DOHH2 (cell line): ENCODE results near the gene HS2ST1.

ENCODE experiments used
- H3F3A ChIP-seq: fragments of 200-600 bp; sonication (generic), shearing (Covaris generic); 2 replicates; pipeline ENCODE4 v1.6.0; 2016; ENCODE audit warnings: antibody characterized with exemption, mild to moderate bottlenecking; ENCODE audit not compliant: control insufficient read depth, insufficient read depth
- H3K27ac ChIP-seq: fragments of 200-600 bp; sonication (generic); 2 replicates; pipeline ENCODE4 v1.5.1; 2014; ENCODE audit warnings: low read depth, mild to moderate bottlenecking, low read length, moderate library complexity
- H3K27me3 ChIP-seq: fragments of 200-600 bp; sonication (generic); 2 replicates; pipeline ENCODE4 v1.6.1; 2014; ENCODE audit warnings: mild to moderate bottlenecking, low read length, mixed read lengths; ENCODE audit not compliant: control insufficient read depth
- H3K36me3 ChIP-seq: fragments of 200-600 bp; sonication (generic); 2 replicates; pipeline ENCODE4 v1.6.1; 2014; ENCODE audit warnings: mild to moderate bottlenecking, low read length, moderate library complexity, mixed read lengths; ENCODE audit not compliant: control insufficient read depth
- H3K4me1 ChIP-seq: fragments of 200-600 bp; sonication (generic); 2 replicates; pipeline ENCODE4 v1.6.1; 2014; ENCODE audit warnings: mild to moderate bottlenecking, low read length, mixed read lengths; ENCODE audit not compliant: control insufficient read depth
- H3K4me2 ChIP-seq: fragments of 200-600 bp; sonication (generic); 2 replicates; pipeline ENCODE4 v1.6.0; 2014; ENCODE audit warnings: mild to moderate bottlenecking, low read length, moderate library complexity
- H3K4me3 ChIP-seq: fragments of 200-600 bp; sonication (generic); 2 replicates; pipeline ENCODE4 v1.5.1; 2014; ENCODE audit warnings: mild to moderate bottlenecking, low read length, mixed read lengths
- H3K79me2 ChIP-seq: fragments of 200-600 bp; sonication (generic); 2 replicates; pipeline ENCODE4 v1.6.1; 2014; ENCODE audit warnings: mild to moderate bottlenecking, low read length, mixed read lengths; ENCODE audit not compliant: control insufficient read depth
- H3K9me2 ChIP-seq: fragments of 200-600 bp; sonication (generic); replicated peaks from 2 replicates; pipeline ENCODE4 v1.6.1; 2014; ENCODE audit warnings: mild to moderate bottlenecking, low read length, mixed read lengths; ENCODE audit not compliant: control insufficient read depth
- H3K9me3 ChIP-seq: fragments of 200-600 bp; sonication (generic); 2 replicates; pipeline ENCODE4 v1.6.1; 2014; ENCODE audit warnings: antibody characterized with exemption, low read length, mixed read lengths; ENCODE audit not compliant: control insufficient read depth, insufficient read depth
- H4K20me1 ChIP-seq: fragments of 200-600 bp; sonication (generic); 2 replicates; pipeline ENCODE4 v1.6.0; 2014; ENCODE audit warnings: low read depth, mild to moderate bottlenecking, antibody characterized with exemption, low read length, moderate library complexity; ENCODE audit not compliant: control insufficient read depth, insufficient read depth
- EZH2phosphoT487 ChIP-seq: fragments of 200-600 bp; sonication (generic); IDR thresholded peaks from 2 replicates; pipeline ENCODE4 v1.6.1; 2017; ENCODE audit warnings: borderline replicate concordance, mild to moderate bottlenecking, antibody characterized with exemption, low read length, moderate library complexity, mixed read lengths
- TF ChIP-seq, protein P1 (sequence below): fragments of 200-600 bp; sonication (generic); IDR thresholded peaks from one replicate; pipeline ENCODE4 v1.5.1; 2014; ENCODE audit warnings: antibody characterized with exemption, mild to moderate bottlenecking, low read depth, low read length; ENCODE audit not compliant: poor library complexity, severe bottlenecking

HS2ST1 gene

DNA sequence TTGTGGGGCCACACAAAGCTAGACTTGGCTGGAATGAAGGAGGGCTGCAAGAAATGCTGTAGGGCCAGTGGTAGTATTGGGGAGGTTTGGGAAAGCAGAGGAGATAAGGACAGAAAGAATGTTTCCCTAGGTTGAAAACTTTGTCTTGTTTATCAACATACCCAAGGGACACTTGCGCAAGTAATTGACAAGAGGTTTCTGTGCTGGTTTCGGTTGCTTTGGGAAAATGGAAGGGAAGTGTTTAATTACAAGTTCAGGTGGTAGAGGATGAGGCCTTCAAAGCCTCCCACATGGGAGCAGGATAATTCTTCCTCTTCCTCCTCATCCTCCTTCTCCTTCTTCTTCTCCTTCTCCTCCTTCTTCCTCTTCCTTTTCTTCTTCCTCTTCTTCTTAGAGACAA, 232.1 kb downstream of the HS2ST1 start:
- 0 out of 2 replicates have a peak, but pooled peaks cover 3% of the 10 kb centered on the region for H3K27me3 ChIP-seq
- no peaks in the 10 kb centered on the region for H3F3A ChIP-seq
- no peaks in the 10 kb centered on the region for H3K79me2 ChIP-seq
- no peaks in the 10 kb centered on the region for H3K36me3 ChIP-seq
- no peaks in the 10 kb centered on the region for H3K9me3 ChIP-seq
- H4K20me1 ChIP-seq = no peaks in the 10 kb centered on the region
- no peak overlapping the region for H3K4me3 ChIP-seq
- H3K4me2 ChIP-seq = no peak overlapping the region
- H3K27ac ChIP-seq = no peak overlapping the region
- H3K4me1 ChIP-seq = peaks cover 4% of the 10 kb centered on the region
- H3K9me2 ChIP-seq = no peaks in the 10 kb centered on the region
- TF ChIP-seq, protein P1, sequence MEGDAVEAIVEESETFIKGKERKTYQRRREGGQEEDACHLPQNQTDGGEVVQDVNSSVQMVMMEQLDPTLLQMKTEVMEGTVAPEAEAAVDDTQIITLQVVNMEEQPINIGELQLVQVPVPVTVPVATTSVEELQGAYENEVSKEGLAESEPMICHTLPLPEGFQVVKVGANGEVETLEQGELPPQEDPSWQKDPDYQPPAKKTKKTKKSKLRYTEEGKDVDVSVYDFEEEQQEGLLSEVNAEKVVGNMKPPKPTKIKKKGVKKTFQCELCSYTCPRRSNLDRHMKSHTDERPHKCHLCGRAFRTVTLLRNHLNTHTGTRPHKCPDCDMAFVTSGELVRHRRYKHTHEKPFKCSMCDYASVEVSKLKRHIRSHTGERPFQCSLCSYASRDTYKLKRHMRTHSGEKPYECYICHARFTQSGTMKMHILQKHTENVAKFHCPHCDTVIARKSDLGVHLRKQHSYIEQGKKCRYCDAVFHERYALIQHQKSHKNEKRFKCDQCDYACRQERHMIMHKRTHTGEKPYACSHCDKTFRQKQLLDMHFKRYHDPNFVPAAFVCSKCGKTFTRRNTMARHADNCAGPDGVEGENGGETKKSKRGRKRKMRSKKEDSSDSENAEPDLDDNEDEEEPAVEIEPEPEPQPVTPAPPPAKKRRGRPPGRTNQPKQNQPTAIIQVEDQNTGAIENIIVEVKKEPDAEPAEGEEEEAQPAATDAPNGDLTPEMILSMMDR = no peak
- TF ChIP-seq EZH2phosphoT487 = no peak

DNA sequence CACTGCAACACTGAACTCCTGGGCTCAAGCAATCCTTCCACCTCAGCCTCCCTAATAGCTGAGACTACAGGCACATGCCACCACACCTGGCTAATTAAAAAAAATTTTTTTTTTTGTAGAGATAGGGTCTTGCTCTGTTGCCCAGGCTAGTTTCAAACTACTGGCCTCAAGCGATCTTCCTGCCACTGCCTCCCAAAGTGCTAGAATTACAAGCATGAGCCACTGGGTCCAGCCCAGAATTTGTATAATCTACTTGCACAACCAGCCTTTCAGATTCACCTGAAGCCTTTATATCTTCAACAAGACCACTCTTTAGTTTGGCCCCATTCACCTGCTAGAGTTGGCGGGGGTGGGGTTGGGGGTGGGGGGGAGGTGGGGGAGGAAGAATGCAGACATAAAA, 232.6 kb downstream of the HS2ST1 start:
- H3K27me3 ChIP-seq = 0 out of 2 replicates have a peak, but pooled peaks cover 6% of the 10 kb centered on the region
- H3K9me2 ChIP-seq = no peaks in the 10 kb centered on the region
- no peak overlapping the region for H3K4me3 ChIP-seq
- no peak overlapping the region for H3K4me2 ChIP-seq
- TF ChIP-seq EZH2phosphoT487 = no peak
- TF ChIP-seq, protein P1 = no peak
- H3K4me1 ChIP-seq = peaks cover 9% of the 10 kb centered on the region
- H3F3A ChIP-seq = no peaks in the 10 kb centered on the region
- H4K20me1 ChIP-seq = no peaks in the 10 kb centered on the region
- H3K27ac ChIP-seq = no peak overlapping the region
- H3K9me3 ChIP-seq = no peaks in the 10 kb centered on the region
- no peaks in the 10 kb centered on the region for H3K36me3 ChIP-seq
- no peaks in the 10 kb centered on the region for H3K79me2 ChIP-seq

DNA sequence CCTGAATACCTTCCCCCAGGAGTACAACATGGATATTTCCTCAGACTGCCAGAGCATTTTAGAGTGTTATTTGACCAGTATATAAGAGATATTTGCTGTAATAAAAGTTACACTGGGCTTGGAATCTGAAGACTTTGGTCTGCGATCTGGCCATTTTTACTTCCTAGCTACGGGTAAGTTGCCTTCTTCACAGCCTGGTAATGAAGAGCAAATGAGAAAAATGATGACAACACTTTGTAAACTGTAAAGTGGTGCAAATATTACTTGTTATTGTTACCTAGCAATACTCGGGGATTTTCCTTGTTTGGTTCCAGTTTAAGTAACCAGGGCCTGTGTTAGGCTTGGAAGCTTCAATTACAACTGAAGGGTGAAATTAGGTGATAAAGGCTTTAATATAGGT, 233.4 kb downstream of the HS2ST1 start:
- Histone ChIP-seq H3K27me3 (0 out of 2 replicates have a peak, but pooled peaks cover 6% of the 10 kb centered on the region), H3K36me3 (no peaks in the 10 kb centered on the region), H3K9me3 (no peaks in the 10 kb centered on the region), H3K4me2 (no peak overlapping the region), H3K79me2 (no peaks in the 10 kb centered on the region), H3K27ac (no peak overlapping the region), H3F3A (no peaks in the 10 kb centered on the region), H3K9me2 (no peaks in the 10 kb centered on the region), H3K4me1 (peaks cover 10% of the 10 kb centered on the region), H4K20me1 (no peaks in the 10 kb centered on the region), H3K4me3 (no peak overlapping the region)
- no peak for TF ChIP-seq EZH2phosphoT487
- TF ChIP-seq, protein P1 = no peak

DNA sequence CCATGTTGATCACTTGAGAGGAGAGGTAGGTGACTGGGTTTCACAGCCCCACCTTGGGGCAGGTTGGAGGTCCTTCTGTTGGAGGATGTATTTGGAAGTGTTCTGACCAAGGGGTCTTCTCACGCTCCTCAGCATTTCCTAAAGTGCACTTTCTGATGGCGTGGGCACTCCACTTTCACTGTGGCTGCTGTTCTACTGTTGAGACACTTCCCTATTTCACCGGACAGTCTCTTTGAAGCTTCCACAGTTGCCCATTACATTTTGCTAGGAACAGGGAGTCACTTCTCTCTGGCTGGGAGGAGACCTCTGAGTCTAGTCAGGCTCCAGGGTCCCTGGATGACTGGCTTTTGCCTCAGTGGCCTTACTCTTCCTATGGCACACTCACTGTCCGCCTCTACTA, 234.2 kb downstream of the HS2ST1 start:
- H3K27ac ChIP-seq = no peak overlapping the region
- TF ChIP-seq, protein P1 = no peak
- TF ChIP-seq EZH2phosphoT487 = no peak
- H3K27me3 ChIP-seq = 0 out of 2 replicates have a peak, but pooled peaks cover 6% of the 10 kb centered on the region
- H4K20me1 ChIP-seq = no peaks in the 10 kb centered on the region
- H3K4me3 ChIP-seq = no peak overlapping the region
- H3K4me2 ChIP-seq = no peak overlapping the region
- no peaks in the 10 kb centered on the region for H3K9me3 ChIP-seq
- H3K79me2 ChIP-seq = no peaks in the 10 kb centered on the region
- H3F3A ChIP-seq = no peaks in the 10 kb centered on the region
- H3K9me2 ChIP-seq = no peaks in the 10 kb centered on the region
- H3K4me1 ChIP-seq = peaks cover 10% of the 10 kb centered on the region
- no peaks in the 10 kb centered on the region for H3K36me3 ChIP-seq
